NCI-H748 (cell line): ENCODE results near the gene HS2ST1.
"Not testable (repeated sequence)": the region's sequence is repeated elsewhere in the genome, so short reads cannot be mapped to it uniquely, and the experiment has no call there.

ENCODE experiments used
- DNase-seq: peaks from one replicate; lab custom pipeline; 2025; ENCODE audit not compliant: unreplicated experiment; lab: John Stamatoyannopoulos, UW

Gene HS2ST1

DNA sequence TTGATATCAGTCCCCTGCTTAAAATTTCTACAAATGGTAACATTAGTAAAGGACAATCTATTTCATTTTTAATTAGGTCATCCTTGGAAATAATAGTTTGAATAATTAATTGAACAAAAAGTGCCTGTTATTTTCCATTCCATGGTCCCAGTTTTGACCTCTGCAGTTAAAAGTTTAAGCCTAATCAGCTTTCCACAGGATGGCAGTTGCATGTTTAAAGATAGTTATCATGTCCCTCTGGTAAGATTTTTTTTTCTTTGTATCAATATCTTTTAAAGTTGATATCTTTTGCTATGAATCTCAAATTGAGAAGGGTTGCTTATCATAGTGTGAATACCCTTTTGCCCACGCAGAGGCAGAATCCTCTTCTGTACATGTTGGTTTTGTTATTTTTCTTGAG, 90.4 kb downstream of the HS2ST1 start:
- no peak for DNase-seq

DNA sequence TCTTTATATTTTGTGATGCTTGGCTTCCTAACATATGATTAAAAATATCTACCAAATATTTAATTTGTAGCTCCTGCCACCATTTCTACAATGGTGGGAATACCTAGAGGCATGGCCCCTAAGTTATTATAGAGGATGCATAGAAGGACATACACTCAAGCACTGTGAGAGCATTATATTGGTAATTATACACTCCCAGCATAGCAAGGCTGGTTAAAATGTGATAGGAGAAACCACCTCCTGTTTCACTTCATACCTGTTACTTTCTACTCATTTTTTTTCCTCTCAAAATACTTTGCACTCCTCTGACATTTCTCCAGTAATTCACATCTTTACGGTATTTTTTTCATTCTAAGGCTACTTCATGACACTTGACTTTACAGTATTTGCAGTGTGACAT, 92.9 kb downstream of the HS2ST1 start:
- no peak for DNase-seq

DNA sequence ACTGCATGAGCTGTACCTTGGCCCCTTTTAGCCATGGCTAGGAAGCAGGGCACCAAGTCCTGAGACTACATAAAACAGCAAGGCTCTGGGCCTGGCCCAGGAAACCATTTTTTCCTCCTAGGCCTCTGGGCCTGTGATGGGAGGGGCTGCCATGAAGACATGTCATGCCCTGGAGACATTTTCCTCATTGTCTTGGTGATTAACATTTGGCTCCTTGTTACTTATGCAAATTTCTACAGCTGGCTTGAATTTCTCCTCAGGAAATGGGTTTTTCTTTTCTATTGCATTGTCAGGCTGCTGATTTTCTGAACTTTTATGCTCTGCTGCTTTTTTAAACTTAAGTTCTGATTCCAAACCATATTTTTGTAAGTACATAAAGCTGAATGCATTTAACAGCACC, 99.0 kb downstream of the HS2ST1 start:
- not testable (repeated sequence) for DNase-seq

DNA sequence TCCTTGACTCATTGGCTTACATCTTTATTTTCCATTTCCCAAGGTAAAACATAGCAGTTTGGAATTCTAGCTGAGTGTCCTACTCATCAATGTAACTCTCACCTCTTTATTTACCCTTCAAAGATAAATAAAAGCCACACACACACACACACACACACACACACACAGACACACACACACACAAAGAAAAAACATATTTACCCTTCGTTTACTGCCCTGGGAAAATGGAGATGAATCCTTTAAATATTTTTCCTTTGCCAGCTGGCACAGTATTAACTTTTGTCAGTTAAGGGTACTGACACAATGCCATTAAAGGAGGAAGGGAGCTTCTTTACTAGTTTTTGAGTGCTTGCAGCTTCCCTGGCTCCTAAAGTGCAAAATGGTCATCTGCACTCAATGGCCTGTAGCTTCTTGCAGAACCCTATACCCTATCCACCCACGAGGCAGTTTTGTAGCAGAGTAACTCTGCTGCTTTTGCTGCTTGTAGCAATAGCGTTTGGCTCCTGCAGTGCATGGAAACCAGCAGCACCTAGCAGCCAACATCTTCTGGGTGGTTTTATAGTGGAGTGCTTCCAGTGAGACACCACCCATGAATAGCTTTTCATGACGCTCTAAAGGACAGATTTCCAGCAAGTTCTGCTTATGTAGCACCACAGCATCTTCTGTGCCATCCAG, 103.7 kb downstream of the HS2ST1 start:
- DNase-seq: peak; percentile 44

DNA sequence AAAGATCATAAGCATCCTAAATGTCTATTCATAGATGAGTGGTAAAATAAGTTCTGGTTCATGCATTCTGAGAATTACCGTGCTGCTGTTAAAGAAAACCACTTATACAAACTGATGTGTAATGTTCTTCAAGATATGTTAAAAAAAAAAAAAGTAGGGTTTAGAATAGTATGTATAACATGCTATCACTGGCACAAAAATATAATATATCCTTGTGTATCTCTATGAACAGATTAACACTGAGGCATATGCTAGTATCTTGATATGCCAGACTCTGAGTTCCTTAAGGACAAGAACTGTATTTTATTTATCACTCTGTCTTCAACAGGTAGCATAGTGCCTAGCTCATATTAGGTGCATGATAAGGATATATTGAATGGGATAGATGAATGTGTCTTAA, 108.9 kb downstream of the HS2ST1 start:
- DNase-seq: no peak

DNA sequence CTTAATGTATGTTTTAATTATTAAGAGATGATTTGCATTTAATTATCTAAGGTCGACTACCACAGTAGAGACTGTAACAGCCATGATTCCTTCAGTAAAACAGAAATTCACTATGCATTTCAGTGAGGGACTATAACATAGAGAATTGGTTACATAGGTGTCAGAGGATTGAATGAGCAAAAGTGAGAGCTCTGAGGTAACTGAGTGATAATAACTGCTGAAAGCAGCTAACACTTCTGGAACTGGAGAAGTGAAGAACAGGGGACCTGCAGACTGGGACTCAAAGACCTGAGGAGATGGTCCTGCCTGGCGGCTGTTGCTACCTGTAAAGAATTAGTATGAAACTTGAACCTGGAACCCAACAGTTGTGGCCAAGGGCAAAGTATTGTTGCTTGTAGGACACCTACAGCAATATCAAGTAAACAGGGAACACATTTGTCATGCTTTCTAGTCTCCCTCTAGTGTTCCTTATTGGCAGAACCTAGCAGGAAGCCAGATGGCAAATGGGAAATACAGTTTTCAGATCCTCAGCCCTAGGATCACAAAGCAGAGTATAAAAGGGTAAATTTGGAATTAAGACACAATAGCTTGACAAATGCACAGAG, 110.6 kb downstream of the HS2ST1 start:
- DNase-seq: peak; percentile 48

- DNase-seq: peak; percentile 1
Observed at GRCh38 chr1:87027561-87027960, 113.1 kb downstream of the HS2ST1 start.

DNA sequence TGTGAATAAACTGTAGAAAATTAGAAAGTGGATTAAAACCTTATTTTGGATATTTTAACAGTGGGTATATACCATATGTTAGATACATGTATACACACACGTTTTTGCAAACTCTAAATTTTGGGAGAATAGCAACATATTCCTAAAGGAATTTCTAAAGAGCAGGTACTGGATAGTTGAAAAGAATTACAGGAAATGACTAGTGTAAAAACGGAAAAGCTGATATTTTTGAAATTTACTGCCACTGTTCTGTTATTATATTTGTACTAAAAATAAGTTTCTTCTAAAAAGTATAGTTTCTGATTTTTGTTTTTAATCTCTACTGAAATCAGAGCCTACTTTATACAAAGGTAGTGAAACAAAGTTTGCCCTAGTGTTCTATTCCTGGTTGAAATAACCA, 114.1 kb downstream of the HS2ST1 start:
- DNase-seq: no peak

DNA sequence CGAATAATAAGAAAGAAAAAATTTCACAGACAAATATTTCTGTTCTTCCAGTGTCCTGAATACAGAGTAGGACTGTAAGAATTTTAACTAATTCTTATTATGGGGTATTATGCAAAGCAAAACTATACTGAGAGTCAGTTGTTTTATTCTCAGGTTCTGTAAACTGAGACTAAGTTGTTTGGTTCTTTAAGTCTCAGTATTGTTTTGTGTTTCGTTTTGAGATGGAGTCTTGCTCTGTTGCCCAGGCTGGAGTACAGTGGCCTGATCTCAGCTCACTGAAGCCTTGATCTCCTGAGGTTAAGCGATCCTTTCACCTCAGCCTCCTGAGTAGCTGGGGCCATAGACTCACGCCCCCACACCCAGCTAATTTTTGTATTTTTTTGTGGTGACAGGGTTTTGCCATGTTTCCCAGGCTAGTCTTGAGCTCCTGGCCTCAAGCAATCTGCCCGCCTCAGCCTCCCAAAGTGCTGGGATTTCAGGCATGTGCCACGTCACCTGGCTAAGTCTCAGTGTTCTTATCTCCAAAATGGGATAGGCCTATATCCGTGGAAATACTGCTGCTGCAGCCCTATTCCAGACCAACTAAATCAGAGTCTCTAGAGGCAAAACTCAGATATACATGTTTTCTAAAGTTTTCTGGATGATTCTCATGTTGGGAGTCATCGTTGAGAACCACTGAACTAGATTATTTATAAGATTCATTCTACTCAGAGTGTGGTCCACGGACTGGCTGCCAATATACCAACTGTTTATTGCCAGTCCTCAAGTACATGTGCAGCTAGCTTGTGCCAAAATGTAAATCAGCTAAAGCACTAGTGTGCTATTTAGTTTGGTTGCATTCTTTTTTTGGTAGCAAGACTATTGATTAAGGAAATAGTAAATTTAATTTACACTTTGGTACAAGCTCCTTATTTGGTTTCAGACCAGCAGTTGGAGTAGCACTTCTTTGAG, 116.6 kb downstream of the HS2ST1 start:
- no peak for DNase-seq

GRCh38 chr1:87034351-87034750, 119.9 kb downstream of the HS2ST1 start:
- DNase-seq: no peak

DNA sequence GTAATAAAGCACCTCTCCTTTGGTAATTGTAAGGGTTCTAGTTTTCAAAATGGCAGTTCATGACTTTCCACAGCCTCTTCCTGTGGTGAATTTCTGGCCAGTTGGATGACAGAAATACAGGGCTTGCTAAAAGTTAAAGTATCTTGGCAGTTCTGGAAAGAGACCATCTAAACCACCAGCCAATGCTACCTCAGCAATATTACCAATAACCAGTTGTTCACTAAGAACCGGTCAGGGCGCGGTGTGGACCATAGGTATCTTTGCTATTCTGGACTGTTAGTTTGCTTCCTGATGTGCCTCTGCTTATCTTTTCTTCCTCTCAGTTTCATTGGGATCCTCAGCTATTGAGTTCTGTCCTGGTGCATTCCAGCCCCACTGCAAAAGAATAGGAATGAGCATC, 124.7 kb downstream of the HS2ST1 start:
- no peak for DNase-seq

GRCh38 chr1:87042111-87042811, 127.8 kb downstream of the HS2ST1 start:
- no peak for DNase-seq

- no peak for DNase-seq
Observed at GRCh38 chr1:87044424-87044823, 130.0 kb downstream of the HS2ST1 start.

GRCh38 chr1:87044840-87045239, 130.4 kb downstream of the HS2ST1 start:
- DNase-seq: no peak

DNA sequence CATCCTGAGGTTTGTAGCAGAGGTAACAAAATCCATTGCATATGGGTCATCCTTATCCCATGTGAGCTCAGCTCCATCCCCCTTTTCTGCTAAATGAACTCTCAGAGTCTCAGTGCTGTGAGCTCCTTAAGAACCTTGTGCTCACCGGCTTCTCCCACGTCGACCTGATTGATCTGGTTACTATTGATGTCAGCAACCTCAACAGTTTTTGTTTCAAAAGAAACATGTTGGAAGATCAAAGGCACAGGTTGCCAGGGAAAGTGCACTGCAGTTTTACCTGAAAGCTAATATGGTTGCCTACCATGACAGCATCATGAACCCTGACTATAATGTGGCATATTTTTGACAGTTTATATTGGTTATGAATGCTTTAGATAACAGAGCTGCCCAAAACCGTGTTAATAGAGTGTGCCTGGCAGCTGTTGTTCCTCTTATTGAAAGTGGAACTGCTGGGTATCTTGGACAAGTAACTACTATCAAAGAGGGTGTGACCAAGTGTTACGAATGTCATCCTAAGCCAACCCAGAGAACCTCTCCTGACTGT, 131.4 kb downstream of the HS2ST1 start:
- no peak for DNase-seq

GRCh38 chr1:87046951-87047350, 132.5 kb downstream of the HS2ST1 start:
- no peak for DNase-seq

DNA sequence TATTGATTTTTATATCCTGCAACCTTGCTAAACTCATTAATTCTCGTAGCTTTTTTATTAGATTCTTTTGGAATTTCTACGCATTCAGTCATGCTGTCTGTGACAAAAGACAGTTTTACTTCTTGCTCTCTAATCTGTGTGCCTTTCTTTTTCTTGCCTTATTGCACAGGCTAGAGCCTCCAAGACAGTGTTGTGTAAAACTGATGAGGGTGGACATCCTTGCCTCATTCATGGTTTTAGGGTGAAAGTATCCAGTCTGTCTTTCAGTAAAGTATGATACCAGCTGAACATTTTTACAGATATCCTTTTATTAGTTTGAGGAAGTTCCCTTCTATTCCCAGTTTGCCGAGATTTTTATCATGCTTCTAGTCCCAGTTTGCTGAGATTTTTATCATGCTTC, 133.8 kb downstream of the HS2ST1 start:
- DNase-seq: no peak

- no peak for DNase-seq
Observed at GRCh38 chr1:87051965-87052364, 137.5 kb downstream of the HS2ST1 start.

- DNase-seq: no peak
Observed at GRCh38 chr1:87052400-87052799, 138.0 kb downstream of the HS2ST1 start.

GRCh38 chr1:87052961-87053360, 138.5 kb downstream of the HS2ST1 start:
- no peak for DNase-seq

DNA sequence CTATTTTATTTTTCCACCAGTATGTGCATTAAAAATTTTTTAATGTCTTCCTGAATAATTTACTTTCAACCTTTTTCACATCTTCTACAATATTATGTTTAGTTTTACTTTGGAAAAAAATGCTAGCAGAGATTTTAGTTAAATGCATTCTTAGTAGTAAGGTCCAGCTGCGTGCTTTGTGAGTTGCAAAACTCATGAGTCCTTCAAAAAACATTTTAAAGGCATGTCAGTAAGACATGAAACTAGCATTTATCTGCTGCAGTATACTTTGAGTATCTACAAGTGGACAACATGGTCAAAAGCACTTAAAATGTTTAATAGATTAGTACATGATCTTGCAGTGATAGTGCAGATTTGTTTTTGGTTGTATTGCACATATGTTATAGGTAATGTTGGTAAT, 139.0 kb downstream of the HS2ST1 start:
- no peak for DNase-seq
